COLO668 (cell line): ENCODE results near the gene PRMT1.
A peak's percentile ranks its signal among the peaks of the same experiment; 100 is the strongest.

Experiments
- DNase-seq: peaks from one replicate; lab custom pipeline; 2025; ENCODE audit not compliant: unreplicated experiment; lab: John Stamatoyannopoulos, UW

Gene PRMT1

GRCh38 chr19:49651029-49651819 lies 25.8 kb upstream of the PRMT1 start:
- no peak for DNase-seq

- DNase-seq, result no peak
Observed at GRCh38 chr19:49651820-49652550, 25.1 kb upstream of the PRMT1 start.

- no peak for DNase-seq
Observed at GRCh38 chr19:49652551-49653465, 24.3 kb upstream of the PRMT1 start.

GRCh38 chr19:49653466-49653806 lies 23.6 kb upstream of the PRMT1 start:
- no peak for DNase-seq

GRCh38 chr19:49654581-49654980 lies 22.5 kb upstream of the PRMT1 start:
- no peak for DNase-seq

GRCh38 chr19:49655570-49656455 lies 21.3 kb upstream of the PRMT1 start:
- no peak for DNase-seq

GRCh38 chr19:49656456-49657109 lies 20.5 kb upstream of the PRMT1 start:
- DNase-seq, result no peak

GRCh38 chr19:49657493-49658138 lies 19.5 kb upstream of the PRMT1 start:
- no peak for DNase-seq

GRCh38 chr19:49658139-49658517 lies 18.9 kb upstream of the PRMT1 start:
- DNase-seq, result no peak

GRCh38 chr19:49658566-49659442 lies 18.3 kb upstream of the PRMT1 start:
- DNase-seq, result no peak

GRCh38 chr19:49660338-49660961 lies 16.6 kb upstream of the PRMT1 start:
- DNase-seq, result no peak

- no peak for DNase-seq
Observed at GRCh38 chr19:49662011-49662410, 15.1 kb upstream of the PRMT1 start.

- DNase-seq, result no peak
Observed at GRCh38 chr19:49663224-49663623, 13.8 kb upstream of the PRMT1 start.

- DNase-seq, result peak; percentile 92
Observed at GRCh38 chr19:49664171-49665035, 12.7 kb upstream of the PRMT1 start.

GRCh38 chr19:49665036-49665350 lies 12.1 kb upstream of the PRMT1 start:
- no peak for DNase-seq

GRCh38 chr19:49665351-49666119 lies 11.5 kb upstream of the PRMT1 start, which contains the start of the genes BCL2L12 and IRF3:
BCL2L12 (plus strand) TSS chr19:49665933; CDS start chr19:49666693, 760 bp downstream.
IRF3 (minus strand) TSS chr19:49665857; CDS start chr19:49664838, 1,019 bp downstream.
- peak; percentile 92 for DNase-seq

- no peak for DNase-seq
Observed at GRCh38 chr19:49666120-49666444, 11.0 kb upstream of the PRMT1 start.
